HAP-1 (cell line): ENCODE measurements around the gene OR9A2.
A peak's percentile ranks its signal among the peaks of the same experiment; 100 is the strongest.

Experiments used
- DNase-seq, 2 experiments: peaks; one replicate each; pipeline ENCODE4 v3.0.0-alpha.2; 2016 to 2020; ENCODE audit warnings: low spot score in 2 of 2
- H3K27me3 ChIP-seq: fragments of 250-450 bp; sonication (Bioruptor Pico); 2 replicates; pipeline ENCODE4 v1.5.1; 2020; ENCODE audit warnings: low read depth, mild to moderate bottlenecking, moderate library complexity
- H3K36me3 ChIP-seq: fragments of 250-450 bp; sonication (Bioruptor Pico); replicated peaks from 2 replicates; pipeline ENCODE4 v1.5.1; 2020; ENCODE audit warnings: mild to moderate bottlenecking
- H3K4me1 ChIP-seq: fragments of 250-450 bp; sonication (Bioruptor Pico); 2 replicates; pipeline ENCODE4 v1.5.1; 2020; ENCODE audit warnings: mild to moderate bottlenecking
- H3K4me3 ChIP-seq: fragments of 250-450 bp; sonication (Bioruptor Pico); 2 replicates; pipeline ENCODE4 v1.5.1; 2020; ENCODE audit warnings: mild to moderate bottlenecking, moderate library complexity
- H3K9me3 ChIP-seq: fragments of 250-450 bp; sonication (Bioruptor Pico); 2 replicates; pipeline ENCODE4 v1.5.1; 2020; ENCODE audit warnings: mild to moderate bottlenecking, moderate library complexity
- in situ Hi-C: fragments of 300-500 bp; cut with MboI; formaldehyde crosslinking; loops from 3 replicates; pipeline ENCODE4 v1.14.3; 2020; ENCODE audit warnings: low sequenced_read_pairs, inconsistent platforms, mixed read lengths

OR9A2 gene

DNA sequence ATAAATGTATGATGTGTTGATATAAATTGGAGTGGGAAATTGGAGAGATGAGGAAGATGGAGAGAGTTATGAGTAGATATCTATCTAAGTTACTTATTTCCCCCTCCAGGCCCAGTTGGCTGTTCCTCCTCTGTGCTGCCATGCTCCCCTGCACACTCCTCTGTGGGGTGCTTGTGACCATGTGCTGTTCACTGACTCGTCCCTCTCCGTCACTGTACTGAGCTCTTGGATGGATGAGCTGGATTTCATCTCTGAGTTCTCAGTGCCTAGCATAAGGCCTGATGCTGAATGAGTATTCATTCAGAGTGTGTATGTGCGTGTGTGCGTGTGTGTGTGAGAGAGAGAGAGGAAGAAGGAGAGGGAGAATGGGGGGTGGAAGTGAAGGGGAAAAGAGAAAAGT lies 14.5 kb downstream of the OR9A2 start:
- DNase-seq: no peak
- Histone ChIP-seq H3K9me3 (no peaks in the 10 kb centered on the region), H3K4me1 (no peaks in the 10 kb centered on the region), H3K36me3 (no peaks in the 10 kb centered on the region), H3K4me3 (no peak overlapping the region), H3K27me3 (no peaks in the 10 kb centered on the region)
- in situ Hi-C loops: loop anchor here (5.0 kb wide), 1 partner anchor 200 kb away; no protein-coding TSS in a partner anchor

DNA sequence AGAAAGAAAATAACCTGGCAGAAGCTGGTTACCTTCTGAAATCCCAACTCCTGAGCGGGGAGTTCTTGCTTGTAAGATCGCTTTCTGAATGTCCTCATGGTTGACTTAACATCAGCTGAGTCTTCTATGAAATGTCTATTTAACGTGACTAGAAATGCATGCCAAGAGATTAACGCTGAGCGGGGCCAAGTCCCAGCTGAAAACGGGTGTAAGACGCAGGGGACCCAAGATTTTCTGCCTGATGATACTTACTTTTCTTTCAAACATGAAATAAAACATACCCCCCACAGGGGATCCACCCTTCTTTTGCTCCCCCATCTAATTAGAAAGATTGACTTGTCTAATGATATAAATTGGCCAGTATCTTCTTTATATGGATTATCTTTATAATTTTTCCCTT lies 14.9 kb downstream of the OR9A2 start:
- in situ Hi-C loops: loop anchor here (5.0 kb wide), 1 partner anchor 200 kb away; no protein-coding TSS in a partner anchor
- Histone ChIP-seq H3K36me3 (no peaks in the 10 kb centered on the region), H3K27me3 (peaks cover under 1% of the 10 kb centered on the region; the same call in 1 of the 2 replicates), H3K4me1 (no peaks in the 10 kb centered on the region), H3K4me3 (no peak overlapping the region), H3K9me3 (no peaks in the 10 kb centered on the region)
- no peak for DNase-seq

DNA sequence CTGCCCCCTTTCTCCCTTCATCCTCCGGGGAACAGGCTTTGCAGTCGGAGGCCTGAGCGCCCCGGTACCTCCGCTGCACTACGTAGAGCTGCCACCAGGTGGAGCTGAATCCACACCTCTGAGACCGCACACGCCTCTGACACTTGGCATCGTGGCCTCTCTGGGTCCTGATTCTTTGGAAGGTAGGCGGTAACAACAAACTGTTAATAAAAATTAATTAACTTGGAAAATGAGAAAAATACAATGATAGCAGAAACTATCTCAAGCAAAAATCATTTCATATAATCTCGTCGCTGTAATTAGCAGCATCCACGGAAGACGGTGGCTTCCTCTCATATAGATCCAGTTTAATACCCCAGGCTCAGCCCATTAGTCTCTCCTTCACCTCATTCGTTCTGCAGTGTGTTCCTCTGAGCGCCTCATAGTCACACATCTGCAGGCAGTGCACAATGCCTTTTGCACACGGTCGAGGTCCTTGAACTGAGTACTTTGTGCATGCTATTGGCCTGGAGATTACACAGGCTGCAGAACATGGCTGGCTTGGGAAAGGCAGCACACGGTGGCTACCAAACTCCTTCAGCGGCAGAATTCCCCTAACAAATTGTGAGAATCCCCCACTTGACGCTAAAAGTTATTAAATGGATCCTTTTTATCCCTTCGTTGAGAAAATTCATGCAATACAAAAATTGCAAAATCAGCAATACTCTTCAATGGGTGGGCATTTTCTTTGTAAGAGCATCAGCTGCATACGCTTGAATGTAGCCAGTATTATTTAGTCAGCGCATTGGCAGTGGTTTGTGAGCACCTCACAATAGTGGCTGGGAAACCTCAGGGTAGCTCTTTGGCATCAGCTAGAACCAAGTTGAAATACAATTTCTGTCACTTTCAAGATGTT lies 18.7 kb downstream of the OR9A2 start:
- peak; percentile 49 to 84 for DNase-seq
- in situ Hi-C loops: loop anchor here (10.0 kb wide), 1 partner anchor 153 kb away; the partner anchor contains the start of gene EPHB6
- Histone ChIP-seq H3K4me1 (no peaks in the 10 kb centered on the region), H3K27me3 (peaks cover 3% of the 10 kb centered on the region; the same call in 1 of the 2 replicates), H3K9me3 (no peaks in the 10 kb centered on the region), H3K4me3 (no peak overlapping the region), H3K36me3 (no peaks in the 10 kb centered on the region)

DNA sequence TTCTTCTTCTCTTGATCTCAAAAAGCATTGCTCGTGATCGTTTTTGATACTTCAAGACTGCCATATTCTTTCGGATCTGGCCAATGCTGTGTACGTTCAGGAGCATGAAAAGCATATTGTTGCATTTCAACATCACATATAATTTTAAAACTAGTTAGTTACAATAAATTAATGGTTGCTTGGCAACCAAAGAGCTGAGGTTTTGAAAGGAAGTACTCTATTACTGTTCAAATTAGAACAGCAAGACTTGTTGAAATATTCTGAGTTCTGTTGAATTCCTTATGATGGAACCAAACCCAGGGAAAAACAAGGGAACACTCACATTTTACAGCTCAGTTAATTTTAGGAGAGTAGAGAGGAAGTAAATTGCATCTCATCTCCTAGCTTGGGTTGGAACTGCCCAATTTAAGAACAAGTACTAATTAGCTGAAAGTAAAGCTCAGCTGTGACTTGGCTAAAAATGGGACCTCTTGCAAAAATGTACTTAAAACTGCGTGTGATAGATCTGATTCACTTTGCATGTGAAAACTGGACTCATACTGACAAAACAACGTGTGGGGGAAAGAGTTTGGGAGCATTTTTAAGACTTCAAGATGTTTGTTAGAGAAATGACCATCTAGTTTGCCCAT lies 21.2 kb downstream of the OR9A2 start:
- H3K4me3 ChIP-seq: no peak overlapping the region
- H3K36me3 ChIP-seq: no peaks in the 10 kb centered on the region
- H3K9me3 ChIP-seq: no peaks in the 10 kb centered on the region
- in situ Hi-C loops: loop anchor here (10.0 kb wide), 1 partner anchor 151 kb away; the partner anchor contains the start of gene EPHB6
- H3K4me1 ChIP-seq: no peaks in the 10 kb centered on the region
- peaks cover 3% of the 10 kb centered on the region; the same call in 1 of the 2 replicates for H3K27me3 ChIP-seq
- DNase-seq: no peak

DNA sequence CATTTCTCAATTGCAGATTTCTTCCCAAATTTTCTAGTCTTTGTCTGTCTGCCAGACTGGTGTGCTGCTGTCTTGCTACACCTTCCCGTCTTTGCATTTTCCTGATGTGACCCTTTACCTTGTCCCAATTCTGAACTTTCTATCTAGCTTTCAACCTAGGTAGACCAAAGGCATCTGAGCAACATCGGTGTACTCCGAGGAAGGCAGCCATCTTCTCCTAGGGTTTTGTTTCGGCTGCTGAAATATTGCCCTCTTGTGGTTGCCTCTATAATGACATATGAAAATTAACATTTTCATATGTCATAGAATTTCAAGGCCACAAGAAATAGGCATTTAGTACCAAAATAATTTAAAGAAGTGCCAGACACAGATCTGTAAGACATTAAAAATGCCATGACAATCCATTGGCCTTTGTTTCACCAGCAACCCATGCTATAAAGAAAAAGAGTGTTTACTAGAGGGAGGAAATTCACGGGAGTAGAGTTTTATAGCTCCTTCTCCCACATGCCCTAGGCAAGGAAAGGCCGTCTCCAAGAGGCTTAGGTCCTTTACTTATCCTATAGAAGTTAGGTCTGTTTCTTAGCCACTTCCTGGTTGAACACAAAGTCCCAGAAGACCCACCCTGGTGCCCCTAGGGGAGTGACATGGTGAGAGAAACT lies 23.4 kb downstream of the OR9A2 start:
- H3K4me3 ChIP-seq: no peak overlapping the region

DNA sequence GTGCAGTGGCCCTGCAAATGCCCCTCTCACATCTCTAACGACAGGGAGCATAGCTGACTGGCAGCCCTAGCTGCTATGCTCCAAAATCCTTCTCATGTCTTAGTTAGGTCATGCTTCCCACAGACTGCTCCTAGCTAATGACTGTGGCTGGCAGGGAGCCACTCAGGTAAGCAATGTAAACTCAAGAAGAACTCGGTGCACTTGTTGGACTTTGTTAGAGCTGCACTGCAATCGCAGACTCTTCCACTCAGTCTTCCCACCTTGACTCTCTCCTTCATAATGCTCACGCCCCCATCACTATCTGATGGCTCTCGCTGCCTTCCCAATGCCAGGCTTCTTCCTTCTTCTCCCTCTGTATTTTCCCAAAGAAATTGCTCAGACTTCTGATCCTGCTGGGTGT lies 24.0 kb downstream of the OR9A2 start:
- H3K4me1 ChIP-seq: no peaks in the 10 kb centered on the region
- no peaks in the 10 kb centered on the region for H3K9me3 ChIP-seq
- no peak overlapping the region for H3K4me3 ChIP-seq
- no peak for DNase-seq
- H3K36me3 ChIP-seq: no peaks in the 10 kb centered on the region
- H3K27me3 ChIP-seq: peaks cover 3% of the 10 kb centered on the region; the same call in 1 of the 2 replicates
- in situ Hi-C loops: loop anchor here (10.0 kb wide), 1 partner anchor 148 kb away; the partner anchor contains the start of gene EPHB6

More for the DNA sequence above, 23.4 kb downstream of the OR9A2 start:
- H3K36me3 ChIP-seq: no peaks in the 10 kb centered on the region
- no peaks in the 10 kb centered on the region for H3K9me3 ChIP-seq
- DNase-seq: peak; percentile 24 to 42
- H3K4me1 ChIP-seq: no peaks in the 10 kb centered on the region
- in situ Hi-C loops: loop anchor here (10.0 kb wide), 1 partner anchor 149 kb away; the partner anchor contains the start of gene EPHB6
- H3K27me3 ChIP-seq: peaks cover 3% of the 10 kb centered on the region; the same call in 1 of the 2 replicates

DNA sequence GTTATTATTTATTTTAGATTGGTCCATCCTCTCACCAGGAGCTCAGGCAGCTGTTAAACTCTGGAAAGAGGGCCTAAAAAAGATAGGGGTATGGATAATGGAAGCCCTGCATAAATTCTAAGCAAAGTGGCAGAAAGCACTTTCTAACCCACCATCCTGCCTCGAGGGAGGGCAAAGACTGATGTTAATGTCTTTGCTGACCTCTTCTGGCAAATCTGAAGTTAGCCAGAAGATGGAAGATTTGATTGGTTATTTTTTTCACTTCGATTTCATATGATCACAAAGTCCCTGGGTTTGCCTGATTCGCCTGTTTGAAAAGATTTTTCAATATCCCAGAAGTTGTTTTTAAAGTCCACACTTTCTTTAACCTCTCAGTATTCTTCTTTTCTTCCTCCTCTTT lies 24.8 kb downstream of the OR9A2 start:
- DNase-seq: no peak
- in situ Hi-C loops: loop anchor here (10.0 kb wide), 1 partner anchor 147 kb away; the partner anchor contains the start of gene EPHB6
- Histone ChIP-seq H3K27me3 (peaks cover 3% of the 10 kb centered on the region; the same call in 1 of the 2 replicates), H3K4me3 (no peak overlapping the region), H3K36me3 (no peaks in the 10 kb centered on the region), H3K9me3 (no peaks in the 10 kb centered on the region), H3K4me1 (no peaks in the 10 kb centered on the region)

DNA sequence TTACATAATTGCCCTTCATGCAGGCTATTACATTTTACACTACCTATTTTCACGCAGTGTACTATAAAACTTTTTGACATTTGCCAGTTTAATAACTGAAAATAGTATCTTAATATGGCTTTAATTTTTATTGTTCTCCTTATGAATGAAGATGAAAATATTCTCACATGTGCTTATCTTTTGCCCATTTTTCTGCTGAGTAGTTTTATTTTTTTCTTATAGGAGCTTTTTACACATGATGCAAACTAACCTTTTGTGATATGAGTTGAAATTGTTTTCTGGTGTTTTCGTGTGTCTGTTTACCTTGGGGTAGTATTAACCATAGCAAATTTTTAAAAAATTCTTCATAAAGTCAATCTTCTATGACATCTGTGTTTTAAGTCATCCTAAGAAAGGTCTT lies 26.3 kb downstream of the OR9A2 start:
- Histone ChIP-seq H3K9me3 (no peaks in the 10 kb centered on the region), H3K36me3 (no peaks in the 10 kb centered on the region), H3K27me3 (no peaks in the 10 kb centered on the region), H3K4me1 (no peaks in the 10 kb centered on the region), H3K4me3 (no peak overlapping the region)
- DNase-seq: no peak
- in situ Hi-C loops: loop anchor here (10.0 kb wide), 1 partner anchor 146 kb away; the partner anchor contains the start of gene EPHB6

DNA sequence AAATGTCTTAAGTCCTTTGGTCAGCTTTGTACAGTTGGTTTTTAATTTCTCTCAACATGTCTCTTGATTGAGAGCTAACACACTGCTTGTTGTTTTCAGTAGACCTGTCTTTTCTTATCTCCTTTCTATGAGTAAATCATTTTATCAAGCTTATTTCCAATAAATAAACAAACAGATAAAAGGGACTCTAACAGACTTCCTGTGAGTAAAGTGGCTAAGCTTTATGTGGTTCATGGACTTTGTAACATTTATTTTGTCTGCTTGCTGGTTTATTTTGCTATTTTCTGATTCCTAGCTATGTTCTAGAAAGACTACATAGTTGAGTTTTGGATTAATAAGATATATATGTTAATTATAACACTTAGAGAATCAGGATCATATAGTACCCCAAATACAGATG lies 27.1 kb downstream of the OR9A2 start:
- no peak overlapping the region for H3K4me3 ChIP-seq
- H3K27me3 ChIP-seq: no peaks in the 10 kb centered on the region
- in situ Hi-C loops: loop anchor here (10.0 kb wide), 1 partner anchor 145 kb away; the partner anchor contains the start of gene EPHB6
- H3K4me1 ChIP-seq: no peaks in the 10 kb centered on the region
- no peaks in the 10 kb centered on the region for H3K36me3 ChIP-seq
- no peaks in the 10 kb centered on the region for H3K9me3 ChIP-seq
- no peak for DNase-seq

DNA sequence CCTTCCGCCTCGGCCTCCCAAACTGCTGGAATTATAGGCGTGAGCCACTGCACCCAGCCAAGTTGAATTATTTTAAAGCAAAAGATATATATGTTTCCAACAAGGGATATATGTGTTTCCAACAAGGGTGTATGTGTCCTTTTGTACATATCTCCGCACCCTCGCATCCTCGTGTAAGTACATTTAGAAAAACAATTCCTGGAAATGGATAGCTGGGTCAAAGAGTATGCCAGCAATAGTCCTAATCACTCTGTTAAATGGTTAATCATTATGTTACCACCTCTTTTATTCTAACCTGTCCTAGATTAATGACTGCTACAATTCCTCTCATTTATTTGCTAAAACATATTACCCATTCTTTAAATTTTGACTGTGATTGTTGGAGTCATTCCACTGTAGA lies 28.0 kb downstream of the OR9A2 start:
- Histone ChIP-seq H3K4me1 (no peaks in the 10 kb centered on the region), H3K4me3 (no peak overlapping the region), H3K36me3 (no peaks in the 10 kb centered on the region), H3K9me3 (no peaks in the 10 kb centered on the region), H3K27me3 (no peaks in the 10 kb centered on the region)
- in situ Hi-C loops: no loop called here
- no peak for DNase-seq

DNA sequence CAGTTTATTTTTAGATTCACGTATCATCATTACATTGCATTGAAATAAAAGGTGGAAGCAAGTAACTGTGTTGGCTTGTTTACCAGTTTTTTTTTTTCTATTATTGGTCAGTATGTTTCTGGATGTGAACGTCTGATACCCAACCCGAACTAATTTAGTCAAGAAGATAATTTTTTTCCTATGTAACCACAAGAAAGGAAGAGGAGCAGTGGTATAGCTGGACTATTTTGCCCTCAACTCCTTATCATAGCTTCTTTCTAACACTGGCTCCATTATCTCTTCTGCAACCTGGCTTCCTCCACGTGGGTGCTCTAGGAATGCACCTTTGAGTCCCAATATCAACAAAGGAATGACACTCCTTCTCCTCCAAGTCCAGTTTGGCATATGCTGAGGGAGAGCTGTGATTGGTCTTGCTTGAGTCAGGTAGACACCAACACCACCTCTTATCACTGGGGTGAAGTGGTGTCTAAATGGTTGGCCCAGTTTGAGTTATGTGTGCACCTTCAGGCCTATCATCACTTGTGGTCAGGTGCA lies 29.4 kb downstream of the OR9A2 start:
- Histone ChIP-seq H3K36me3 (no peaks in the 10 kb centered on the region), H3K9me3 (no peaks in the 10 kb centered on the region), H3K4me1 (no peaks in the 10 kb centered on the region), H3K4me3 (no peak overlapping the region), H3K27me3 (no peaks in the 10 kb centered on the region)
- in situ Hi-C loops: no loop called here
- DNase-seq: no peak

DNA sequence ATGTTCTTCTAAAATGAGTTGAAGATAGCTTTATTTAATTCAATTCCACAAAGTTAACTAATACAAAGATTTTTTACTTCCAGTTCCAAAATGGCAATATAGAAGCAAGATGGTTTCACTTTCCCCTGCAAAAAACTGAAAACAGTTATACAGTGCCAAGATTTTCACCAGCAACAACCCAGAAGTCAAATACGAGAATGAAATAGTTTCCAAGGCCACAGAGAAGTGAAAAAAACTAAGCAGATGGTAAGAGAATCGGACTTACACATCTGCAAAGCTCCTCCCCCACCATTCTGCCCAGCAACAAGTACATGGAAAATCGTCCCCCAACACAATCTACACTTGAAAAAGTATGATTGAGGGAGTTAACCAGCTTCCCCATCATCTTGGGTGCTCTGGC lies 34.5 kb downstream of the OR9A2 start:
- in situ Hi-C loops: no loop called here
- Histone ChIP-seq H3K36me3 (no peaks in the 10 kb centered on the region), H3K4me3 (no peak overlapping the region), H3K9me3 (no peaks in the 10 kb centered on the region), H3K4me1 (no peaks in the 10 kb centered on the region), H3K27me3 (no peaks in the 10 kb centered on the region)
- DNase-seq: no peak

DNA sequence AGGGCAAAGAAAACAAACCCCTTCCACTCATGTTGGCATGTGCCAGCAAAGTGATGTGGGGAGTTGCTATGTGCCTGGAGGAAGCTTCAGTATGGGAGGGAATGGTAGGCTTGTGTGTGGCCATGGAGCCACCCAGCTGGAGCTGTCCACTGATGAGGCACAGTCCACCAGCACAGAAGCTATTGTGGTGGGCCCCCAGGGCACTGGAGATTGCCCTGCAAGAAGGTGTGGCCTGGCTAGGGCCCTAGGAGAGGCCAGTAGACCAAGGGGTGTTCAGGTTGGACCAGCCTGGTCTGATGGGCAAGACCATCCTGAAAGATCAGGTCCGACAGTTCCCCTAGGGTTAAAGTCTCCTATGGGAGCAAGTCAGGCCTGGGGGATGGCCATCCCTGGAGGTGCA lies 42.6 kb downstream of the OR9A2 start:
- in situ Hi-C loops: no loop called here
- no peak for DNase-seq
- Histone ChIP-seq H3K4me1 (no peaks in the 10 kb centered on the region), H3K9me3 (no peaks in the 10 kb centered on the region), H3K36me3 (no peaks in the 10 kb centered on the region), H3K27me3 (no peaks in the 10 kb centered on the region), H3K4me3 (no peak overlapping the region)
